Endothelial cell of umbilical vein (primary cell): ENCODE results near the gene FGFR3. TPM values are rescaled to one million over a fixed set of nuclear protein-coding genes. Genes with fewer than 3 reads are reported as not detected.
A peak's percentile ranks its signal among the peaks of the same experiment; 100 is the strongest.

Experiments
- BruUV-seq: library from RNA; stranded (reverse); fragments of 400-500 nt; replicated peaks from 2 replicates; lab custom pipeline; 2021; lab: Mats Ljungman, UMichigan
- CTCF ChIA-PET: fragments of 300-600, 350-600 bp; sonication (Branson Sonifier 250); formaldehyde crosslinking; loops from one replicate; lab custom pipeline; 2021; ENCODE audit warnings: antibody characterized with exemption, inconsistent platforms; lab: Charles Lee
- POLR2A ChIA-PET: fragments of 300-600, 350-600 bp; sonication (Branson Sonifier 250); formaldehyde crosslinking; loops from one replicate; lab custom pipeline; 2021; ENCODE audit warnings: antibody characterized with exemption, inconsistent platforms; lab: Charles Lee
- DNase-seq: peaks from one replicate; pipeline ENCODE4 v3.0.0-alpha.2; 2011; ENCODE audit warnings: low read depth, low spot score
- FAIRE-seq: peaks from 2 replicates; lab custom pipeline; 2011; peaks lifted over from hg19 to GRCh38; lab: Jason Lieb, UNC
- H2AFZ ChIP-seq: 2 replicates; pipeline ENCODE4 v1.6.0; 2012; ENCODE audit warnings: low read depth, low read length, control low read depth, inconsistent platforms
- H3K27ac ChIP-seq: 2 replicates; pipeline ENCODE4 v1.5.1; 2011; ENCODE audit warnings: low read depth, mild to moderate bottlenecking, control low read depth, low read length, moderate library complexity; ENCODE audit not compliant: insufficient read depth
- H3K27me3 ChIP-seq, 2 experiments: 2 replicates each; pipeline versions ENCODE4 v1.6.0 to v1.6.1; 2011; ENCODE audit warnings: low read length in 2 of 2, mixed read lengths in 1 of 2; ENCODE audit not compliant: control insufficient read depth in 2 of 2, insufficient read depth in 2 of 2
- H3K36me3 ChIP-seq, 2 experiments: 2 replicates in 1 of 2; 3 replicates in 1 of 2; pipeline ENCODE4 v1.5.1; 2011; ENCODE audit warnings: low read length in 2 of 2, mild to moderate bottlenecking in 1 of 2, moderate library complexity in 1 of 2; ENCODE audit not compliant: control insufficient read depth in 2 of 2, insufficient read depth in 2 of 2; ENCODE audit errors: extremely low read depth in 1 of 2
- H3K4me1 ChIP-seq: 3 replicates; pipeline ENCODE4 v1.5.1; 2011; ENCODE audit warnings: mild to moderate bottlenecking, low read length; ENCODE audit not compliant: control insufficient read depth, insufficient read depth; ENCODE audit errors: extremely low read depth
- H3K4me2 ChIP-seq: 2 replicates; pipeline ENCODE4 v1.6.1; 2011; ENCODE audit warnings: low read length, control low read depth, mixed read lengths; ENCODE audit not compliant: insufficient read depth
- H3K4me3 ChIP-seq, 3 experiments: fragments of 200-600 bp in 1 of 3; sonication (generic), shearing (Covaris generic) in 1 of 3; replicated peaks in 1 of 3; 2 replicates each; pipeline ENCODE4 v1.5.1; 2011 to 2016; ENCODE audit warnings: control low read depth in 3 of 3, low read length in 3 of 3, mild to moderate bottlenecking in 2 of 3, inconsistent platforms in 1 of 3, low read depth in 1 of 3, moderate library complexity in 1 of 3; ENCODE audit not compliant: insufficient read depth in 1 of 3
- H3K79me2 ChIP-seq: 2 replicates; pipeline ENCODE4 v1.6.0; 2012; ENCODE audit warnings: low read length, inconsistent platforms; ENCODE audit not compliant: control insufficient read depth, insufficient read depth
- H3K9ac ChIP-seq: replicated peaks from 2 replicates; pipeline ENCODE3; 2011; ENCODE audit warnings: low read length, control low read depth; ENCODE audit not compliant: insufficient read depth; ENCODE audit errors: extremely low read depth
- H3K9me1 ChIP-seq: replicated peaks from 3 replicates; pipeline ENCODE4 v1.6.0; 2011; ENCODE audit warnings: mild to moderate bottlenecking, low read length; ENCODE audit not compliant: control insufficient read depth, insufficient read depth; ENCODE audit errors: extremely low read depth
- H3K9me3 ChIP-seq: replicated peaks from 2 replicates; pipeline ENCODE4 v1.5.1; 2012; ENCODE audit warnings: low read length, inconsistent platforms; ENCODE audit not compliant: control insufficient read depth, insufficient read depth
- H4K20me1 ChIP-seq: replicated peaks from 2 replicates; pipeline ENCODE3; 2011; ENCODE audit warnings: mild to moderate bottlenecking, low read length; ENCODE audit not compliant: control insufficient read depth, insufficient read depth; ENCODE audit errors: extremely low read depth
- CTCF ChIP-seq, 2 donors: IDR thresholded peaks; 1 replicate in 1 of 2; 2 replicates in 1 of 2; pipeline ENCODE4 v1.5.1; 2011; ENCODE audit warnings: low read length in 2 of 2, mild to moderate bottlenecking in 2 of 2, moderate library complexity in 2 of 2, control low read depth in 1 of 2, inconsistent platforms in 1 of 2, low read depth in 1 of 2; ENCODE audit not compliant: insufficient read depth in 1 of 2; ENCODE audit errors: extremely low read depth in 1 of 2
- EZH2 ChIP-seq: IDR thresholded peaks from 2 replicates; pipeline ENCODE4 v1.6.1; 2012; ENCODE audit warnings: borderline replicate concordance, low read depth, mild to moderate bottlenecking, moderate library complexity, low read length, inconsistent platforms; ENCODE audit not compliant: severe bottlenecking
- FOS ChIP-seq: IDR thresholded peaks from 2 replicates; pipeline ENCODE4 v1.6.1; 2011; ENCODE audit warnings: mild to moderate bottlenecking, low read length, moderate library complexity, borderline replicate concordance; ENCODE audit not compliant: insufficient read depth
- GATA2 ChIP-seq: IDR thresholded peaks from 2 replicates; pipeline ENCODE4 v1.7.0; 2011; ENCODE audit warnings: low read depth, mild to moderate bottlenecking, moderate library complexity, mixed read lengths, low read length; ENCODE audit not compliant: insufficient read length, insufficient read depth
- JUN ChIP-seq: IDR thresholded peaks from 2 replicates; pipeline ENCODE4 v1.6.1; 2011; ENCODE audit warnings: borderline replicate concordance, low read depth; ENCODE audit not compliant: insufficient read length, insufficient read depth
- MAX ChIP-seq: IDR thresholded peaks from 2 replicates; pipeline ENCODE4 v1.6.1; 2011; ENCODE audit not compliant: insufficient read depth, insufficient read length
- MYC ChIP-seq: IDR thresholded peaks from one replicate; pipeline ENCODE4 v1.6.1; 2011; ENCODE audit warnings: mild to moderate bottlenecking, low read depth, low read length
- POLR2A ChIP-seq: IDR thresholded peaks from 2 replicates; pipeline ENCODE4 v1.6.1; 2012; ENCODE audit warnings: low read depth, mild to moderate bottlenecking, control low read depth, low read length
- POLR2AphosphoS5 ChIP-seq: IDR thresholded peaks from 2 replicates; pipeline ENCODE4 v1.6.1; 2012; ENCODE audit warnings: low read depth, mild to moderate bottlenecking, control low read depth, low read length, moderate library complexity; ENCODE audit not compliant: insufficient read depth
- dilution Hi-C: fragments of 300-500 bp; cut with MboI; formaldehyde crosslinking; loops from one replicate; pipeline ENCODE4 v1.15.0; 2019; ENCODE audit warnings: low sequenced_read_pairs; ENCODE audit not compliant: extremely low pct_ligation_motif_present
- intact Hi-C: fragments of 100-400 bp; cut with micrococcal nuclease; formaldehyde crosslinking; loops from one replicate; pipeline ENCODE4 v1.10.0; 2022
- polyA plus RNA-seq, 4 experiments: library from polyadenylated mRNA; depleted of rRNA in 3 of 4; stranded (reverse) in 3 of 4; unstranded in 1 of 4; fragments of >200 nt; gene quantifications; 2 replicates each; pipeline versions ENCODE4 v1.2.1 to v1.2.3, GENCODE V29; 2011 to 2012; ENCODE audit warnings: missing spikeins in 1 of 4
- total RNA-seq: library from RNA; stranded (reverse); gene quantifications from 2 replicates; pipeline ENCODE4 v1.2.3, GENCODE V29; 2021

FGFR3 gene
- total and polyA plus RNA-seq, 2 donors (not counting 3 experiments of a cell fraction or from before 2014, with no cell fraction given): 0.73 to 1.2 TPM

- BruUV-seq: no TSS peak
- no peak for DNase-seq
- Histone ChIP-seq H3K9me1 (no peaks in the 10 kb centered on the region), H3K27me3 (no peaks in the 10 kb centered on the region), H2AFZ (peak overlapping the region; percentile 86), H3K4me3 (no peak overlapping the region), H3K9ac (no peak overlapping the region), H3K79me2 (no peaks in the 10 kb centered on the region), H3K36me3 (no peaks in the 10 kb centered on the region), H4K20me1 (no peaks in the 10 kb centered on the region), H3K27ac (no peak overlapping the region), H3K4me1 (peaks cover 9% of the 10 kb centered on the region), H3K9me3 (no peaks in the 10 kb centered on the region), H3K4me2 (no peak overlapping the region)
- intact Hi-C loops: no loop called here
- no peak for FAIRE-seq
- TF ChIP-seq CTCF (IDR thresholded peaks at IDR 0.05; ENCODE audit: extremely low read depth in 1 of 2, insufficient read depth in 1 of 2, low read depth in 1 of 2, low read length in 2 of 2) (no peak), MAX (no peak), JUN (no peak), EZH2 (no peak), POLR2AphosphoS5 (no peak), POLR2A (no peak), GATA2 (no peak), FOS (no peak), MYC (no peak)
- POLR2A ChIA-PET: no interaction called here
- dilution Hi-C loops: no loop called here
- CTCF ChIA-PET: interaction anchor here (1.0 to 3.2 kb wide), 6 partner anchors 14 to 148 kb away, joined by 3 to 17 read pairs (median 4); no protein-coding TSS in a partner anchor
These were observed 41.2 kb upstream of the FGFR3 start for GRCh38 chr4:1751919-1752283.
